ENCODE results near the gene MDFI. TPM values are rescaled to one million over a fixed set of nuclear protein-coding genes. Genes with fewer than 3 reads are reported as not detected.

Gene MDFI
- total RNA-seq, 1 experiment from 2014 or later: 2.6 TPM

Other genes with a start within 250 kb of the MDFI start
- 3.1 and 4.7 TPM in 2 replicates for gene FOXP4, start 92.1 kb upstream of the MDFI start, total RNA-seq (2014; rRNA removed; shearing (Covaris generic))
- 11.7 and 11.8 TPM in 2 replicates for gene TFEB, start 97.1 kb downstream of the MDFI start, total RNA-seq (2014; rRNA removed; shearing (Covaris generic))
- not detected in 2 replicates for gene PGC, start 108.9 kb downstream of the MDFI start, total RNA-seq (2014; rRNA removed; shearing (Covaris generic))
- 1.2 and 2.3 TPM in 2 replicates for gene FRS3, start 141.4 kb downstream of the MDFI start, total RNA-seq (2014; rRNA removed; shearing (Covaris generic))
- gene PRICKLE4, start 142.3 kb downstream of the MDFI start, total RNA-seq (2014; rRNA removed; shearing (Covaris generic)): 0.12 and 0.88 TPM in 2 replicates
- 228 and 261 TPM in 2 replicates for gene TOMM6, start 149.2 kb downstream of the MDFI start, total RNA-seq (2014; rRNA removed; shearing (Covaris generic))